ENCODE measurements around the gene EN1. TPM values are rescaled to one million over a fixed set of nuclear protein-coding genes. Genes with fewer than 3 reads are reported as not detected.

EN1 gene
- total RNA-seq, 1 experiment from 2014 or later, result not detected

DNA sequence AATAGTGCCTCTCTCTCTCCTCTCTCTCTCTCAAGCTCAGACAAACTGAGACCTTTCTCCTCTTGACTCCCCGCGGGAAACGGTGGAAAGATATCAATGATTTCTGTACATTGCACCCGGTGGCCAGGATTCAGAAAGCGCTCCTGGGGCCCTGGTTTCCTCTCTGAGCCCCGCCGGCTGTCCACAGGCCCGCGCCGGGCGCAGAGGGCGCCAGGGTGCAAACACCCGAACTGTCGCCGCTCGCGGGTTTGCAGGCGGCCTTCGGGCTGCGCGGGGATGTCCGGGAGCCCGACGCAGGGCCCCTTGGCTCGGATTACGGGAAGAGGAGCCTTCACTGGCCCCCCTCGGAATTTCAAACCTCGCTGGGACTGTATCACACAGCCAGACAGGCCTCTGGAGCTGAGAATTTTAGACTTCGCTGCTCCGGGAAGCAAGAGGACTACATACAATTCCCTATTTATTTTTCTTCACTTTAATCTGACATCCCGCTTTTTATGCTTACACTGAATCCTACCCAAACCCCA is 5.2 kb upstream of the EN1 start:
- no peaks in the 10 kb centered on the region for H3K79me2 ChIP-seq (ENCODE audit: low read depth)
- BruUV-seq (replicated peaks), result no TSS peak
- no peak overlapping the region for H3K27ac ChIP-seq
- H4K20me1 ChIP-seq (ENCODE audit: insufficient read depth), result no peaks in the 10 kb centered on the region
- intact Hi-C loops (cut with micrococcal nuclease; ENCODE audit: unreplicated experiment), result no loop called here
- H3K4me3 ChIP-seq, result no peak overlapping the region
- CTCF ChIA-PET, result no interaction called here
- no peak overlapping the region for H3K4me2 ChIP-seq
- no peaks in the 10 kb centered on the region for H3K9me2 ChIP-seq (ENCODE audit: insufficient read depth)
- POLR2A ChIA-PET (ENCODE audit: unreplicated experiment), result no interaction called here
- H3K27me3 ChIP-seq (ENCODE audit: insufficient read depth, low read depth), result peaks cover 69% of the 10 kb centered on the region
- no peak for DNase-seq
- no peaks in the 10 kb centered on the region; the same call in 1 of the 2 replicates for H3K9me3 ChIP-seq (ENCODE audit: insufficient read depth, low read depth)
- no peak overlapping the region for H2AFZ ChIP-seq
- peaks cover 4% of the 10 kb centered on the region; the same call in 1 of the 2 replicates for H3K4me1 ChIP-seq (replicated peaks; ENCODE audit: insufficient read depth)
- no peaks in the 10 kb centered on the region for H3K36me3 ChIP-seq (ENCODE audit: low read depth)
- TF ChIP-seq, protein P1, sequence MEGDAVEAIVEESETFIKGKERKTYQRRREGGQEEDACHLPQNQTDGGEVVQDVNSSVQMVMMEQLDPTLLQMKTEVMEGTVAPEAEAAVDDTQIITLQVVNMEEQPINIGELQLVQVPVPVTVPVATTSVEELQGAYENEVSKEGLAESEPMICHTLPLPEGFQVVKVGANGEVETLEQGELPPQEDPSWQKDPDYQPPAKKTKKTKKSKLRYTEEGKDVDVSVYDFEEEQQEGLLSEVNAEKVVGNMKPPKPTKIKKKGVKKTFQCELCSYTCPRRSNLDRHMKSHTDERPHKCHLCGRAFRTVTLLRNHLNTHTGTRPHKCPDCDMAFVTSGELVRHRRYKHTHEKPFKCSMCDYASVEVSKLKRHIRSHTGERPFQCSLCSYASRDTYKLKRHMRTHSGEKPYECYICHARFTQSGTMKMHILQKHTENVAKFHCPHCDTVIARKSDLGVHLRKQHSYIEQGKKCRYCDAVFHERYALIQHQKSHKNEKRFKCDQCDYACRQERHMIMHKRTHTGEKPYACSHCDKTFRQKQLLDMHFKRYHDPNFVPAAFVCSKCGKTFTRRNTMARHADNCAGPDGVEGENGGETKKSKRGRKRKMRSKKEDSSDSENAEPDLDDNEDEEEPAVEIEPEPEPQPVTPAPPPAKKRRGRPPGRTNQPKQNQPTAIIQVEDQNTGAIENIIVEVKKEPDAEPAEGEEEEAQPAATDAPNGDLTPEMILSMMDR (conservative IDR thresholded peaks at IDR 0.05), result no peak
- no peaks in the 10 kb centered on the region for H3F3A ChIP-seq (ENCODE audit: insufficient read depth, low read depth)

DNA sequence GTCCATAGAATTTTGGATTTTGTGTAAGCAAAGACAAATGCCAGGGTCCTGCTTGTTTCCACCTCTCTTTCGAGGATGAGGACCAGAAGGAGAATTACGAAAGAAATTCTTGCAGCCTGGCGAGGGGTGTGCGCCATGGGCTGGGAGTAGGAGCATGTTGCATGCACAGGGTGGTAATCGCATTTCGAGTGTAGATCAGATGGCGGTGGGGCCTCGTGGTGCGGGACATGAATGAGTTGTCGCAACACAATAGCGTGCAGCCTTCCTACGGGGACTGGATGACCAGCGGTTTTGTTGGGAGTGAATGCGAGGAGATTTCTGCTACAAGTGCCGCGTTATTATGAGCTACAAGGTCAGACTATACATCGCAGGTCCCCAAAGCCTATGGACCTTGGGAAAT is 4.2 kb upstream of the EN1 start:
- no peaks in the 10 kb centered on the region; the same call in 1 of the 2 replicates for H3K9me3 ChIP-seq (ENCODE audit: insufficient read depth, low read depth)
- H3F3A ChIP-seq (ENCODE audit: insufficient read depth, low read depth), result no peaks in the 10 kb centered on the region
- no peak overlapping the region for H3K27ac ChIP-seq
- no peak overlapping the region for H3K4me3 ChIP-seq
- intact Hi-C loops (cut with micrococcal nuclease; ENCODE audit: unreplicated experiment), result no loop called here
- H3K4me2 ChIP-seq, result no peak overlapping the region
- H3K79me2 ChIP-seq (ENCODE audit: low read depth), result no peaks in the 10 kb centered on the region
- DNase-seq, result no peak
- TF ChIP-seq, protein P1 (conservative IDR thresholded peaks at IDR 0.05), result no peak
- no peak for TF ChIP-seq EZH2 (IDR thresholded peaks at IDR 0.05; ENCODE audit: low read depth)
- no TSS peak for BruUV-seq (replicated peaks)
- H3K36me3 ChIP-seq (ENCODE audit: low read depth), result no peaks in the 10 kb centered on the region
- no peaks in the 10 kb centered on the region for H4K20me1 ChIP-seq (ENCODE audit: insufficient read depth)
- peaks cover 4% of the 10 kb centered on the region; the same call in 1 of the 2 replicates for H3K4me1 ChIP-seq (replicated peaks; ENCODE audit: insufficient read depth)
- H2AFZ ChIP-seq, result no peak overlapping the region
- no peaks in the 10 kb centered on the region for H3K9me2 ChIP-seq (ENCODE audit: insufficient read depth)
- peaks cover 70% of the 10 kb centered on the region for H3K27me3 ChIP-seq (ENCODE audit: insufficient read depth, low read depth)
- POLR2A ChIA-PET (ENCODE audit: unreplicated experiment), result no interaction called here
- CTCF ChIA-PET, result no interaction called here

DNA sequence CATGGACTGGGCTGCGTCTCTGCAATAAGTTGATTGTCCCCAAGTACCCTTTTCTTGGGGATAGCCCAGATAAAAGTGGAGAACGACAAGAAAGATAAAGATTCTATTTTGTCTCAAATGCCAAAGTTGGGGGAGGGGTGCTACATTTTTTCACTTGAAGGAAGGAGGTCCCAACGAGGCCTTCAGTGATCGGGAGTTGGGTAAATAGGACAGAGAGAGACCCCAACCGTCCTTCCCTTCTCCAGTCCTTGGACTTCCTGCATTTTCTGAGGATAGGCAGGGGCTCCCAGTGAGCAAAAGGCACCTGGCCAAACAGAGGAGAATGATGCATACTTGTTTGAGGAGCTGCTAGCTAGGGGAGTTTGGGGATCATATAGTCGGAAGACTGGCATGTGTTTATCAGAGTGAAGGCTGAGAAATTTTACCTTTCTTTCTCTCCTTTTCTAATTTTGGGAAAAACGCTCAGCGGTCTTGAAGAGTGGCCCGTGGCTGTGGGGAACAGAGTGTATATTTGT is 3.5 kb upstream of the EN1 start:
- Histone ChIP-seq H3K4me2 (no peak overlapping the region), H3K36me3 (ENCODE audit: low read depth) (no peaks in the 10 kb centered on the region), H3K4me1 (replicated peaks; ENCODE audit: insufficient read depth) (peaks cover 4% of the 10 kb centered on the region; the same call in 1 of the 2 replicates), H3K9me3 (ENCODE audit: insufficient read depth, low read depth) (no peaks in the 10 kb centered on the region; the same call in 1 of the 2 replicates), H4K20me1 (ENCODE audit: insufficient read depth) (no peaks in the 10 kb centered on the region), H3K27ac (no peak overlapping the region), H3K27me3 (ENCODE audit: insufficient read depth, low read depth) (peaks cover 70% of the 10 kb centered on the region), H3K79me2 (ENCODE audit: low read depth) (no peaks in the 10 kb centered on the region), H3K4me3 (no peak overlapping the region), H2AFZ (no peak overlapping the region), H3K9me2 (ENCODE audit: insufficient read depth) (no peaks in the 10 kb centered on the region), H3F3A (ENCODE audit: insufficient read depth, low read depth) (no peaks in the 10 kb centered on the region)
- ChIA-PET POLR2A (ENCODE audit: unreplicated experiment) (no interaction called here), CTCF (no interaction called here)
- TF ChIP-seq, protein P1 (conservative IDR thresholded peaks at IDR 0.05), result no peak
- no peak for TF ChIP-seq EZH2 (IDR thresholded peaks at IDR 0.05; ENCODE audit: low read depth)
- BruUV-seq (replicated peaks), result no TSS peak
- DNase-seq, result no peak
- intact Hi-C loops (cut with micrococcal nuclease; ENCODE audit: unreplicated experiment), result no loop called here

Measured in PC-9 (cell line).